Femur (tissue), 1 donor: ENCODE data around the gene MTFP1.
"Not testable (repeated sequence)": the region's sequence is repeated elsewhere in the genome, so short reads cannot be mapped to it uniquely, and the experiment has no call there.

ENCODE experiments used
- DNase-seq: peaks from one replicate; pipeline ENCODE4 v3.0.0-alpha.2; 2017

MTFP1 gene

GRCh38 chr22:30457981-30458380 is 32.4 kb downstream of the MTFP1 start:
- DNase-seq, result no peak

- no peak for DNase-seq
Measured at GRCh38 chr22:30459181-30460052, 33.8 kb downstream of the MTFP1 start.

GRCh38 chr22:30460147-30460546 is 34.6 kb downstream of the MTFP1 start:
- DNase-seq, result no peak

- not testable (repeated sequence) for DNase-seq
Measured at GRCh38 chr22:30460555-30460954, 35.0 kb downstream of the MTFP1 start.

- no peak for DNase-seq
Measured at GRCh38 chr22:30469165-30469564, 43.6 kb downstream of the MTFP1 start.

- no peak for DNase-seq
Measured at GRCh38 chr22:30470655-30471054, 45.1 kb downstream of the MTFP1 start.

- DNase-seq, result no peak
Measured at GRCh38 chr22:30471616-30472318, 46.2 kb downstream of the MTFP1 start, which contains the start of gene SEC14L3. TSS of gene SEC14L3 (minus strand) at chr22:30472017. CDS start at chr22:30471958, 59 bp downstream.

GRCh38 chr22:30472994-30473720 is 47.6 kb downstream of the MTFP1 start:
- DNase-seq, result no peak

- DNase-seq, result no peak
Measured at GRCh38 chr22:30474121-30474520, 48.6 kb downstream of the MTFP1 start.

- no peak for DNase-seq
Measured at GRCh38 chr22:30474683-30475424, 49.3 kb downstream of the MTFP1 start.
